DOHH2 (cell line): Measurements from ENCODE around the gene CCR7.

Source experiments
- CTCF ChIP-seq: fragments of 200-600 bp; sonication (generic); IDR thresholded peaks from one replicate; pipeline ENCODE4 v1.5.1; 2014; ENCODE audit warnings: antibody characterized with exemption, mild to moderate bottlenecking, low read depth, low read length; ENCODE audit not compliant: poor library complexity, severe bottlenecking
- EZH2phosphoT487 ChIP-seq: fragments of 200-600 bp; sonication (generic); IDR thresholded peaks from 2 replicates; pipeline ENCODE4 v1.6.1; 2017; ENCODE audit warnings: borderline replicate concordance, mild to moderate bottlenecking, antibody characterized with exemption, low read length, moderate library complexity, mixed read lengths

GRCh38 chr17:40536295-40537171 is 28.7 kb downstream of the CCR7 start:
- TF ChIP-seq CTCF (no peak), EZH2phosphoT487 (no peak)
